Measurements from ENCODE around the gene EDRF1. TPM values are rescaled to one million over a fixed set of nuclear protein-coding genes. Genes with fewer than 3 reads are reported as not detected.

Gene EDRF1
- total and polyA plus RNA-seq, 2 of the 8 experiments (the other 6 are each of a cell fraction or from before 2014, with no cell fraction given), result 19.9 to 37.8 TPM

- TF ChIP-seq, protein P1, sequence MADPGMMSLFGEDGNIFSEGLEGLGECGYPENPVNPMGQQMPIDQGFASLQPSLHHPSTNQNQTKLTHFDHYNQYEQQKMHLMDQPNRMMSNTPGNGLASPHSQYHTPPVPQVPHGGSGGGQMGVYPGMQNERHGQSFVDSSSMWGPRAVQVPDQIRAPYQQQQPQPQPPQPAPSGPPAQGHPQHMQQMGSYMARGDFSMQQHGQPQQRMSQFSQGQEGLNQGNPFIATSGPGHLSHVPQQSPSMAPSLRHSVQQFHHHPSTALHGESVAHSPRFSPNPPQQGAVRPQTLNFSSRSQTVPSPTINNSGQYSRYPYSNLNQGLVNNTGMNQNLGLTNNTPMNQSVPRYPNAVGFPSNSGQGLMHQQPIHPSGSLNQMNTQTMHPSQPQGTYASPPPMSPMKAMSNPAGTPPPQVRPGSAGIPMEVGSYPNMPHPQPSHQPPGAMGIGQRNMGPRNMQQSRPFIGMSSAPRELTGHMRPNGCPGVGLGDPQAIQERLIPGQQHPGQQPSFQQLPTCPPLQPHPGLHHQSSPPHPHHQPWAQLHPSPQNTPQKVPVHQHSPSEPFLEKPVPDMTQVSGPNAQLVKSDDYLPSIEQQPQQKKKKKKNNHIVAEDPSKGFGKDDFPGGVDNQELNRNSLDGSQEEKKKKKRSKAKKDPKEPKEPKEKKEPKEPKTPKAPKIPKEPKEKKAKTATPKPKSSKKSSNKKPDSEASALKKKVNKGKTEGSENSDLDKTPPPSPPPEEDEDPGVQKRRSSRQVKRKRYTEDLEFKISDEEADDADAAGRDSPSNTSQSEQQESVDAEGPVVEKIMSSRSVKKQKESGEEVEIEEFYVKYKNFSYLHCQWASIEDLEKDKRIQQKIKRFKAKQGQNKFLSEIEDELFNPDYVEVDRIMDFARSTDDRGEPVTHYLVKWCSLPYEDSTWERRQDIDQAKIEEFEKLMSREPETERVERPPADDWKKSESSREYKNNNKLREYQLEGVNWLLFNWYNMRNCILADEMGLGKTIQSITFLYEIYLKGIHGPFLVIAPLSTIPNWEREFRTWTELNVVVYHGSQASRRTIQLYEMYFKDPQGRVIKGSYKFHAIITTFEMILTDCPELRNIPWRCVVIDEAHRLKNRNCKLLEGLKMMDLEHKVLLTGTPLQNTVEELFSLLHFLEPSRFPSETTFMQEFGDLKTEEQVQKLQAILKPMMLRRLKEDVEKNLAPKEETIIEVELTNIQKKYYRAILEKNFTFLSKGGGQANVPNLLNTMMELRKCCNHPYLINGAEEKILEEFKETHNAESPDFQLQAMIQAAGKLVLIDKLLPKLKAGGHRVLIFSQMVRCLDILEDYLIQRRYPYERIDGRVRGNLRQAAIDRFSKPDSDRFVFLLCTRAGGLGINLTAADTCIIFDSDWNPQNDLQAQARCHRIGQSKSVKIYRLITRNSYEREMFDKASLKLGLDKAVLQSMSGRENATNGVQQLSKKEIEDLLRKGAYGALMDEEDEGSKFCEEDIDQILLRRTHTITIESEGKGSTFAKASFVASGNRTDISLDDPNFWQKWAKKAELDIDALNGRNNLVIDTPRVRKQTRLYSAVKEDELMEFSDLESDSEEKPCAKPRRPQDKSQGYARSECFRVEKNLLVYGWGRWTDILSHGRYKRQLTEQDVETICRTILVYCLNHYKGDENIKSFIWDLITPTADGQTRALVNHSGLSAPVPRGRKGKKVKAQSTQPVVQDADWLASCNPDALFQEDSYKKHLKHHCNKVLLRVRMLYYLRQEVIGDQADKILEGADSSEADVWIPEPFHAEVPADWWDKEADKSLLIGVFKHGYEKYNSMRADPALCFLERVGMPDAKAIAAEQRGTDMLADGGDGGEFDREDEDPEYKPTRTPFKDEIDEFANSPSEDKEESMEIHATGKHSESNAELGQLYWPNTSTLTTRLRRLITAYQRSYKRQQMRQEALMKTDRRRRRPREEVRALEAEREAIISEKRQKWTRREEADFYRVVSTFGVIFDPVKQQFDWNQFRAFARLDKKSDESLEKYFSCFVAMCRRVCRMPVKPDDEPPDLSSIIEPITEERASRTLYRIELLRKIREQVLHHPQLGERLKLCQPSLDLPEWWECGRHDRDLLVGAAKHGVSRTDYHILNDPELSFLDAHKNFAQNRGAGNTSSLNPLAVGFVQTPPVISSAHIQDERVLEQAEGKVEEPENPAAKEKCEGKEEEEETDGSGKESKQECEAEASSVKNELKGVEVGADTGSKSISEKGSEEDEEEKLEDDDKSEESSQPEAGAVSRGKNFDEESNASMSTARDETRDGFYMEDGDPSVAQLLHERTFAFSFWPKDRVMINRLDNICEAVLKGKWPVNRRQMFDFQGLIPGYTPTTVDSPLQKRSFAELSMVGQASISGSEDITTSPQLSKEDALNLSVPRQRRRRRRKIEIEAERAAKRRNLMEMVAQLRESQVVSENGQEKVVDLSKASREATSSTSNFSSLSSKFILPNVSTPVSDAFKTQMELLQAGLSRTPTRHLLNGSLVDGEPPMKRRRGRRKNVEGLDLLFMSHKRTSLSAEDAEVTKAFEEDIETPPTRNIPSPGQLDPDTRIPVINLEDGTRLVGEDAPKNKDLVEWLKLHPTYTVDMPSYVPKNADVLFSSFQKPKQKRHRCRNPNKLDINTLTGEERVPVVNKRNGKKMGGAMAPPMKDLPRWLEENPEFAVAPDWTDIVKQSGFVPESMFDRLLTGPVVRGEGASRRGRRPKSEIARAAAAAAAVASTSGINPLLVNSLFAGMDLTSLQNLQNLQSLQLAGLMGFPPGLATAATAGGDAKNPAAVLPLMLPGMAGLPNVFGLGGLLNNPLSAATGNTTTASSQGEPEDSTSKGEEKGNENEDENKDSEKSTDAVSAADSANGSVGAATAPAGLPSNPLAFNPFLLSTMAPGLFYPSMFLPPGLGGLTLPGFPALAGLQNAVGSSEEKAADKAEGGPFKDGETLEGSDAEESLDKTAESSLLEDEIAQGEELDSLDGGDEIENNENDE (IDR thresholded peaks at IDR 0.05; ENCODE audit: insufficient replicate concordance, low read length), result no peak
- TF ChIP-seq RNF2 (IDR thresholded peaks at IDR 0.05; ENCODE audit: borderline replicate concordance, low read depth, low read length, missing control alignments, poor library complexity, severe bottlenecking) (no peak), JUN (IDR thresholded peaks at IDR 0.05; ENCODE audit: low read depth, low read length) (no peak), TCF12 (IDR thresholded peaks at IDR 0.05; ENCODE audit: low read depth, low read length) (no peak), ZNF274 (IDR thresholded peaks at IDR 0.05; ENCODE audit: borderline replicate concordance, extremely low read depth, low read length) (no peak), CEBPB (IDR thresholded peaks at IDR 0.05; ENCODE audit: low read depth, low read length) (no peak), BACH1 (IDR thresholded peaks at IDR 0.05; ENCODE audit: low read length) (no peak)
These were observed 91.7 kb downstream of the EDRF1 start (continued) for GRCh38 chr10:125811251-125811650.
